A172 (cell line): Measurements from ENCODE around the gene DNAH5. TPM values are rescaled to one million over a fixed set of nuclear protein-coding genes. Genes with fewer than 3 reads are reported as not detected.
"Not testable (repeated sequence)": the region's sequence is repeated elsewhere in the genome, so short reads cannot be mapped to it uniquely, and the experiment has no call there.

Source experiments
- DNase-seq: peaks from one replicate; pipeline ENCODE4 v3.0.0-alpha.2; 2015; ENCODE audit warnings: low spot score
- total RNA-seq: library from RNA; depleted of rRNA; stranded (reverse); fragments of >200 nt; shearing (Covaris generic); gene quantifications from 2 replicates; pipeline ENCODE4 v1.2.3, GENCODE V29; 2014

Gene DNAH5
- total RNA-seq, 1 experiment from 2014 or later = 2.1 TPM

DNA sequence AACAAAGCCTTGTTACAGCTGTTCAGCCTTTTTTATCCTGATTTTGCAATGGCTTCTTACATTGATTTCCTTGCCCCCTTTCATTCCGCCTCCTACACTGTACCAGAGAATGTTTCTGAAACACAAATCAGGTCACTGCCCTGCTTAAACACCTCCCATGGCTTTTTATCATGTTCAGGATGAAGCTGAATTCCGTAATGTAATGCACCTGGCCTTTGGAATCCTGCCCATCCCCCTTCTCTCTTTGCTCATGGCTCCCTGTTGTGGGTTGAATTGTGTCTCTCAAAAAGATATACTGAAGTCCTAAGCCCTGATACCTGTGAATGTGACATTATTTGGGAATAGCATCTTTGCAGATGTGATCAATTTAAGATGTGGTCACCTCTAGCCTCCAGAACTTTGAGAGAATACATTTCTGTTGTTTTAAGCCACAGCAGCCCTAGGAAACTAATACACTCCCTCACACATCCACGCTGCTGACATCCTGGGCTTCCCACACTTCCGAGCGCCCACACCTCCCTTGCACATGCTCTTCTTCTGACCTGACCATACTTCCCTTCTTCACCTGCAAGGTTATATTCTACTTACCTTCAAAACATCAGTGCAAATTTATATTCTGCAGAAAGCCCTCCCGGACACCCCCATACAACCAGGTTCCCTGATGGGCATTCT, 101.2 kb downstream of the DNAH5 start:
- DNase-seq = no peak

DNA sequence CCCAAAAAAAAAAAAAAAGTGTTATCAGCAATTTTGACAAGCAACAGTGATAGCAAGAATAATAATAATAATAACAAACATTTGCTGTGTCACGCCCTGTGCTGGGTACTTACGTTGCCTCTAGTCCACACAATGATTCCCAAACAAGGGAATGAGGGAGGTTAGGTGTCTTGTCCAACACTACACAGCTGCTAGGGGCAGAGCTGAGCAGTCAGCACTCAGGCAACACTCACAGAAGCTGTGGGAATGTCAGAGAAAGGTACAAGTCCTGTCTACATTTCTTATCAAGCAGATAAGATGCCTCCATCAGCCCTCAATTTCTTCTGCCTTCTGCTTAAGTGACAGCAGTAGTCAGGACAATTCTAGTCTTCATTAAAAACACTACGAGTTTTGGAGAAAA, 111.0 kb downstream of the DNAH5 start:
- no peak for DNase-seq

DNA sequence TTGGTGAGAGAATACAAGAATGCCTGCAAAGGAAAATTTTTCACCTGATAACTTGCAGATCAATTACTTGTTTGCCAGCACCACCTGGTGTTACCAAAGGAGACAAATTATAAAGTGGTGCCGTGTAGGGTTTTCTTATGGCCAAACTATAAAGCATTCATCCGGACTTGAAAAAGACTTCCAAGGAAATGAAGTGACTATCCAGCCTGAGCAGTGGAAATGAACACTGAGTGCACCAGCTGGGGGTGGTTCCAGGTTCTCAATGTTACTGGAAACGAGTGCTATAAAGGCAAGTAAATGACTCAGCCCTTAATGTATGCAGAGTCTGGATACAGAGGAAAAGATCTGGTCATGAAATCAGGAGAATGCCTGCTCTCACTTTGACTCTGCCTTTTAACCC, 113.1 kb downstream of the DNAH5 start:
- peak; percentile 44 for DNase-seq

DNA sequence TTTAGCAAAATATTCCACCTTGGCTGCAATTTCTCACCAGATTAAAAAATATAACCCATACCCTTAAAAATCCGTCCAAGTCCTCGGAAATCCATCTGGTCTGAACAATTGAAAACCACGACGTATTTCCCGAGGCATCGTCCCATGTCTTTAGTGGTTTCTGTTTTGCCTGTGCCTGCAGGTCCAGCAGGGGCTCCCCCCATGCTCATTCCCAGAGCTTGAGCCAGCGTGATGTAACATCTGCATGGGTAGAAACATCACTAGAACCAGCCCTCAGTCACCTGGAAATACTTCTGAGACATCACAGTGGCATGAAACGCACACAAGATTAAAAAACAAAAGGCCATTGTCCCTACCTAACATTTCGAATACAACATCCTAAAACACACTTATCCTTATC, 114.0 kb downstream of the DNAH5 start:
- DNase-seq = peak; percentile 22

DNA sequence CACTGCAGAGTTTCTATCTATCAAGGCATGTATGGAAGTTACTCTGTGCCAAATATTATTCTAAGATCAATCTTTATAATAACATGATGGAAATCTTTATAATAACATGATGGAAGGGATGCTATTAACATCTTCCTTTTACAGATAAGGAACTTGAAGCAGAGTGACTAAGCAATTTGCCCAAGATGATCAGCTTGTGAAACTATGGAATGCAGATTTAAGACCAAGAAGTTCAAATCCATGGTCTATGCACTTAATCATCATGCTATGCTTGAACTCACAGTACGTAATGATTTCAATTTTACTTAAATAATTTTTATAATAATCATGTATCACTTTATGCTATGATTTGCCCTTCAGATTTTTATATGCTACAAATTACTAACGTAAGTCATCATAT, 123.1 kb downstream of the DNAH5 start:
- DNase-seq = no peak

DNA sequence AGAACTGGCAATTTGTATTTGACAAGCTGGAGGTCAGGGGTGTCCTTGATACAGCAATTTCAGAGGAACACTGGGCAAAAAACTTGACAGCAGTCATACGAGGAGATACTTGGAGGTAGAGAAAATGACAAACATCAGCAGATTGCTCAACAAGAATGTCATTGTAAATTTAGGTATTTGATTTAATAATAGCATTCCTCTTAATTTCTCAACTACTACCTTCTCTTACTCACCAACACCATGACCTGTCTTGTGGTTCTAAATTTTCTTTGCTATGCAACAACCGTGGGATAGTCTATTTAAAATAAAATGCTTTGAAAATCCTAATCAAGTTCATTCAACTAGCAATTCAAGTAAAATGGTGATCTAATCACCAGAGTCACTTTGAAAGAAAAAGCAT, 128.4 kb downstream of the DNAH5 start:
- no peak for DNase-seq

DNA sequence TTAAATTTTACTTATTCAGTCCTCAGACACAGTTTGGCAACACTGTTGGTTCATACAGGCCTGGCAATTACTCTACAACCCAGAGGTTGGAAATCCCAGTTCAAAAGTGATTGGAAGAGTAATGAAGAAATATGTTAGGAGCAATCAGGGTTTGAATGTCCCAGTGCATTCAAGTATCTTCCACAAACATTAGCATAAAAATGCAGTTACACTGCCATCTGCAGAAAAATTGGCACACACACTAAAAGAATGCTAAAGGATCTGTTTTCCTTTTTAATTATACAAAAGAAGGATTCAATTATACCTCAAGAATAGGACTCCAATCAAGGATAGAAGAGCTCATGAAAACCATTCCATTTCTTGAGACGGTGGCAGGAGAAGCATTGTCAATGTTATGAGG, 130.2 kb downstream of the DNAH5 start:
- DNase-seq = peak; percentile 11

DNA sequence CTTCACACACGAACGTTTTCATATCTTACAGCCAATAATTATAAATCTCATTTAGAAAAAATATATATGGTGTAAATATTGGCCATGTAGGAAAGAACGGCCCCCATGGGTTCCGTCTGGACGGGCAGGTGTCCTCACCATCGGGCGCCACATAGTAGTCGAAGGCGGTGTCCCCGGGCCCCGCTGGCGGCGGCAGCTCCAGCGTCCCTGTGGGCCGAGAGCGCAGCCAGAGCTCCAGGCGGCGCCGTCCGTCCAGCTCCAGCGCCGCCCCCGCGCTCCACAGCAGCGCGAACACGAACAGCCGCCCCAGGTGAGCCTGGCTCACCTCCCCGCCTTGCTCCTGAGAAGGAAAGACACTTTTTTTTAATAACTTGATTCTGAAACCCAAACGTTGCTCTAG, 134.6 kb downstream of the DNAH5 start:
- no peak for DNase-seq

DNA sequence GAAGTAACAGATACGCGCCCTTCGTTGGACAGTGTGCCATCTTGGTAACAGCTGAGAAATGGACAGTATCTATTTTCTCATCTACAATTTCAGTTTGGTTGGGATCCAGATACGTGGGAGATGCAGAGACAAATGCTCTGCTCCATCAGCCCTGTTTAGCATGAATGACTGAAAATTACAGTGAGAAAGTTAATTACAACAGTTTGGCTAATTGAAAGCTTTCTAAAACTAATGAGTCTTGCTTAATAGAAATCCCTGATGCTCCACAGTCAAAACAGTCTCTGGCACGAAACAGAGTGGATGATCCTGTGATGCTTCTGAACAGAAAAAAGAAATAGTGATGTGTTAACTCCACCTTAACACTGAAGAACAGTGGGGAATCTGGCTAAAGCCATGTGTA, 140.2 kb downstream of the DNAH5 start:
- DNase-seq = no peak

DNA sequence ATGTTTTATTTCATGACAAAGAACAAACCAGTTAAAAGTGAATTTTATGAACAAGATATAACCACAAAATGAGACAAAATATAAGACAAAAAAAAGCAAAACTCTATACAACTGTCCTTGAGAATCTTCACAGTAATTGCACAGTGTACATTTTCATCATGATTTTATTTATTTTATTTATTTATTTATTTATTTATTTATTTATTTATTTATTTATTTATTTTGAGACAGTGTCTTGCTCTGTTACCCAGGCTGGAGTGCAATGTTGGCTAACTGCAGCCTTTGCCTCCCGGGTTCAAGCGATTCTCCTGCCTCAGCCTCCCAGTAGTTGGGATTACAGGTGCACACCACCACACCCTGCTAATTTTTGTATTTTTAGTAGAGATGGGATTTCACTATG, 145.9 kb downstream of the DNAH5 start:
- not testable (repeated sequence) for DNase-seq

DNA sequence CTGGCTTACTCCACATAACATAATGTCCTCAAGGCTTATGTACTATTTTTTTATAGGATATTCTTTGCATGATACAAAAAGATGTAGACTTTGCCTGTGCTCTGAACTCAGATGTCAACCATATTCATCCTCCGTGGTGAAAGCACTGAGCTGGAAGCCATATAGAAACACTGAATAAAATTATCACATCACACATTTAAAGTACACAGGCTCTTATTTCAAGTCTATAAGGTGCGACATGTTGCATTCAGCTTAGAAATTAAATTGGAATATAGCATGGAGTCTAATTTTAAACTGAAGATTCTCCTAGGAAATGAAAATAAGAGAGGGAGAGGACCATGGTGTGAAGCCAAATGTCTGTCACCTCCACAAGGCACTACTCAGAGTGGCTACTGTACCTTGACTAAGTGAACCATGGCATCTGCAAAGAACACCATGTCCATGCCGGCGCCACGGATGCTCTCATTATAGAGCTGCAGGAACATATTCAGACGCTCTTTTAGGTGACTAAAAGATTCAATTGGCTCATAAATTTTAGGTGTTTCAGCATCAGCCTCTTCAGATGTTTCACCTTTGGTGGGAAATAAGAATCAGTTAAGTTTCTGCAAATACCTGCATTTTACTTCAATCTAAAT, 158.6 kb downstream of the DNAH5 start:
- DNase-seq = no peak

DNA sequence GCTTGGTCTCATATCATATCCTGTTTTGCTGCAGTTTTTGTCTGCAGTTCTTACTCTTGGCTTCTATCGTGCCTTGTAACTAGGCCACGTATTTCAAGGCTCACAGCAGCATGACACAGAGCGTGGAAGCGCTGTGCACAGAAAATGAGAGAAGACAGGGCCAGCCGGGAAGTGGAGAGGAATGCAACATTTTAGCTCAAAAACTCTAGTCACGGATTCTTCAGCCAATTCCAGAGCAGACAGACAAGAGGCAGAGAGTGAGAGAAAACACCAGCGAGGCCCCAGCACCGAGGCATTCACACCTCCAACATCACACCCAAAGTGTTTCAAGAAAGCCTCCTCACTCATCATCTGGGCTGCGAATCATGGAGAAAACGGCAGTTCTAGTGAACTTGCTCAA, 160.8 kb downstream of the DNAH5 start:
- no peak for DNase-seq

DNA sequence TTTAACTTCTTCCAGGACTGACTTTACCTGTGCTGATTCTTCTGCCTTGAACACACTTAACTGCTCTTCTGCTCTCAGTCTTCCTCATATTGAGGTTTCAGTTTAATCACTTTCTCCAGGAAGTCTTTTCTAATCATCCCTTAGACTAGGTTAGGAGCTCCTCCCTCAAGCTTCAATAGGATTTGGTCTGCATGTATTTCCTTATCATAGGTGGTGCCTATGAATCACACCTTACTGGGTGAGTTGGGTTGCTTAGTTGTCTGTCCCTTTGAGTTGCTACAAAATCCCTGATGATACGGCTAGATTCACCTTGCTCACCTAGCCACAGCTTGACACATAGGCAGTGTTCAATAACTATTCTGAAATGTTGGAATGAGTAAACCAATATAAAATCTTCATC, 164.4 kb downstream of the DNAH5 start:
- DNase-seq = no peak

DNA sequence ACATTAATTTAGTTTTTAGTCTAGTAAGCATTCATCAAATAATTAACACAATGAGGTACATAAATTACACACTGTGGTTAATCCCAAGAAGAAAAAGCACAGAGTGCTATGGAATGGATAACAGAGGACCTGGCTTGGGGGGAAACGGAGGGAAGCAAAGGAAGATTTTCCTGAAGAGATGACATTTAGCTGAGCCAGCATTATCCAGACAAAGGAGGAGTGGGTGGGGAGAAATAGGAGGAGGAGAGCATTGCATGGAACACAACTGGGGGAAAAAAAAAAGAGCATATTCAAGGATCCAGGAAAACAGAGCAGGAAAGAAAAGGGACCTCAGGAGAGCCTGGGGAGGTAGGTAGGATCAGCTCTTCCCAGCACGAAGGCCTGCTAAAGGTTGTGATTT, 170.8 kb downstream of the DNAH5 start:
- DNase-seq = no peak

DNA sequence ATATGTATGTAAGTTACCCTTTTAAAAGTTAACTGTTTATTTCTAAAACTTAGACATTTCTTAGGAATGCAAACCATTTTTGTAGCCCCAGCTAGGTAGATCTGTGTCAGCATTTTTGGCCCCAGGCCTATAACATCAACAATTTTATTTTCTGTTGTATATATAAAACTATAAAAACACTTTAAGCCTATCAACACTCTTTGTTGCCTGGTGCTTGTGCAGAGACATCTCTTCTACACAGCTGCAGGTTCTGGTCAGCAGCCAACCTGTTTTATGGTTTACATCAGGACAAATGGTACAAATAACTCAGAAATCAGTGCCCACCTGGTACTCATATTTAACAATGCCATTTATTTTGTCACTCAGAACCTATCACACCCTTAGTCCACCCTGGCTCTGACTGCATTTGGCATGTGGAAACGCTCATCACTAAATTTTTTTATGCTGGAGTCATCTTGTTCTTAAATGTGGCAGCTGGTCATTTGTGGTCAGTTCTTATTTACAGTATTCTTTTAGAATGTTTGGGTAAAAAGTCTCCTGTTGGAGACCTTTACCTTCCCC, 173.4 kb downstream of the DNAH5 start:
- peak; percentile 90 for DNase-seq

DNA sequence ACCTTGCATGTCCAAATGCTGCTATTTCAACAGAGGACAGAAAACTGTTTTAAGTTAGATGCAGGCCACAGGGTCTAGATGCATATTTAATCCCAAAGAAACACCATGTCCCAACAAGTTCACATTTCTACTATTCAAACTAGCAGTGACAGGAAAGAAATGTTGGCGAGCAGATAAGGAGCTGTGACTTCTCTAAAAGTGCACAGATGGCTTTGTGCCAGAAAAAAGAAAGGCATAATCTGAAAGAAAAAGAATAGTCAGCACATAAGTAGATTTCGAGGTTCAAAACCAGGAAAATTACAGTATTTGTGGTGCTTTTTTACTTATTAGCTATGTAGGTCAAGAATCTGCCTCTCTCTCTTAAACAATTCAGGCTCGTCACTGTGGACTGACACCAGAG, 178.3 kb downstream of the DNAH5 start:
- no peak for DNase-seq

DNA sequence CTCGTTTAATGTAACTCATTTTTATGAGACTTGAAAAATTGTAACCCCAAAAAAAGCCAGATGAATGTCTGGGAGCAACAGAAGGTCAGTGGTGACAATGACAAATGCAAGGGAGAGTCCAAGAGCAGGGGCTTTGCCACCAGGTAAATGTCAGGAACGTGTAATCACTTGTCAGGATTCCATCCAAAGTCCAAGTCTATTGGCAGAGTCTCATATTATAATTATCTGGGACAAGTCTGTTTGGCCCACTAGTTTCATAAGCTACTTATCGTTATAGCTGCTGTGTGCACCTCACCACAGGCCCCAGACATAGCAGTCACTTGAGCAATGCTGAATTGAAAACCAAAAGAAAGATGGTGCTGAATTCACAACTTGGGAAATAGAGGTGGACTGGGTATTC, 180.8 kb downstream of the DNAH5 start:
- DNase-seq = no peak

DNA sequence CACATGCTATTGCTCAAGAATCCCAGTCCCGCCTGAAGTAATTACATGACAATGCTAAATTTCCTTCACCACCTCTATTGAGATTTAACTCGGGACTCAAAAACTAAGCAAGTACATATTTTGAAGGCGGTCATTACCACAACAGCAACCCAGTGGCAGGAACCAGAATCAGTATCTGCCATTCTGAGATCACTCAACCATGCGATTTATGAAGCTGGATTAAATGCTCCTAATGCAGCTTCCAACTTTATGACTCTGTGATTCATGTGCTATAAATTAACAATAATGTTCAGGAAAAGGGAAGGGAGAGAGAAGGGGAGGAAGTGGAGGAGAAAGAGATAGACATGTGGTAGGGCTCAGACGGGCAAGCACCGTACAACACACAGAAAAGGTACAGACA, 194.7 kb downstream of the DNAH5 start:
- DNase-seq = no peak

DNA sequence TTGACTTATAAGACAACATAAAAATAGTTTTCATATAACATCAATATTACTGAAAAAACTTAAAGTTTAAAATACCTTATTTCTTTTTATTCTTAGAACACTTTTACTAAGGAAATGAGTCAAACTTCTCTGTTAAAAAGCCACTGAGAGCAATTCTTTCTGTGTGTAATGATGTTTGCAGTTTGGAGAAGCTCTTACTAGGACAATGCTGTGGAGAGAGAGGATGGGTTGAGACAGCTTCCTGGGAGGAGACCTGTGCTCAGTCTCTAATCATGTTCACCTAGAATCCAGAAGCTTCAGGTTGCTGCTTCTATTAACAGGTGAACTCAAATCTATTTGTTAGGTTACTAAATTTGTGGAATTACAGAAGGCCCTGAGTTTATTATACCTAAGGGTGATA, 198.5 kb downstream of the DNAH5 start:
- DNase-seq = no peak

DNA sequence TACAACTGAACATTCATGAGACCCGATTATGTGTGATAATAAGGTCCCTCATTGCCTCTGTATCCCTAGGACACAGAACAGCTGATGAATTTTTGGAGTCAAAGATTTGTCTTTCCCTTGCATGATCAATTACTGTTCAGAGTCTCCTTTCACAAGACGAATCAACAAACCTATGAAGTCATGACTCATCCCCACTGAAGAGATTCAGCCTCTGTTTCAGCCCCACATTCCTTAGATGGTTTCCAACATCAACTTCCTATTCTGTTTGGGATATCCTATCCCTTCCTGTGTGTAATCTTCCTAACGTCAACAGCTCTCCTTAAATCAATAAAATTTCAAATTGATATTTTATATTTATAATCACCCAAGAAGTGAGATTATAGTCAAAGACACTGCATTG, 199.0 kb downstream of the DNAH5 start:
- peak; percentile 55 for DNase-seq

DNA sequence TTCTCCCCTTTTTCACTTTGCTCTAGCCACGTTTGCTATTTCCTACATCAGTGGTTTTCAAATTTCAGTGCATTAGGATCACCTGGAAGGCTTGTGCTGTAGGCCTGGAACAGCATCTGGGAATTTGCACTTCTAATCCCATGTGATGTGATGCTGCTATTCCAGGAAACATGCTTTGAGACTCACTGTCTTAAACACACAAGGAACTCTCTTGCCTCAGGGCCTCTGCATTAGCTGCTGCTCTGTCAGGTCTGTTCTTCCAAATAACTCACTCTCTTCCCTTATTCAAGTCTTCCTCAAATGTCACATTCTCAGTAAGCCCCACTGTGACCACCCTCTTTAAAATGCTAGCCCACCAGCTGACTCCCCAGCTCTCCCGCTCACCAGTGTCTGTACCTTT, 204.0 kb downstream of the DNAH5 start:
- DNase-seq = no peak

DNA sequence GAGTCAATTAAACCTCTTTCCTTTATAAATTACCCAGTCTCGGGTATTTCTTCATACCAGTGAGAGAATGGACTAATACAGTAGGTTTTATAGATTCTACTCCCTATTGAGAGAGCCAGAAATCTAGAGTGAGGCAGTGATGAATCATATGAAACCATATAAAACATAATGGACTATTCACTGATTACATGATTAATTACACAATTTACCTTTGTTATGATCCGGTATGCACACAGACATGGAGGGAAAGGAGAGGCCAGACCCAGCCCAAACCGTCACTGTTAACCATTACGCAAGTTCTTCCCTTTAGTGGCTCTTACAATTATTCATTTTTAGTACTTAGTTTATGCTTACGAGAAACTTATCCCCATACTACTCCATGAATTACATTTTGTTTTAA, 205.0 kb downstream of the DNAH5 start:
- DNase-seq = no peak

DNA sequence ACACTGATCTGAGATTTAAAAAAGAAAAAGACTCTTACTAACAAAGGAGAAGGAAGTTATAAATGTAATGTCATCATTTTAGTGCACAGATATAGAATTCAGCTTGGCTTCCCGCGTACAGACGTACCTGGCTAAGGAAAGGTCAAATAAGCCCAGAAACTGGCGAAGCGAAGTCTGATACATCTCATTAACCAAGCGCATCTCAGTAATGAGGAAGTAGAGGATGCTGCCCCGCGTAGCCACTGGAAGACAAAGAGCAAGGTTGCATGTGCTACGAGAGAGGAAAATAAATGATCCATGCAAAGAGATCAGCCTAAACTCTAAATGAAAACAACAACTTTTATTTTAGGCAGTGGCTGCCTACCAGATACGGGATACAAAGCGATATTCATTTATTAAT, 208.8 kb downstream of the DNAH5 start:
- no peak for DNase-seq
